ENCODE measurements around the gene RIPK4. TPM values are rescaled to one million over a fixed set of nuclear protein-coding genes. Genes with fewer than 3 reads are reported as not detected.

RIPK4 gene
- total RNA-seq, 1 donor from 2014 or later = 10.9 TPM

DNA sequence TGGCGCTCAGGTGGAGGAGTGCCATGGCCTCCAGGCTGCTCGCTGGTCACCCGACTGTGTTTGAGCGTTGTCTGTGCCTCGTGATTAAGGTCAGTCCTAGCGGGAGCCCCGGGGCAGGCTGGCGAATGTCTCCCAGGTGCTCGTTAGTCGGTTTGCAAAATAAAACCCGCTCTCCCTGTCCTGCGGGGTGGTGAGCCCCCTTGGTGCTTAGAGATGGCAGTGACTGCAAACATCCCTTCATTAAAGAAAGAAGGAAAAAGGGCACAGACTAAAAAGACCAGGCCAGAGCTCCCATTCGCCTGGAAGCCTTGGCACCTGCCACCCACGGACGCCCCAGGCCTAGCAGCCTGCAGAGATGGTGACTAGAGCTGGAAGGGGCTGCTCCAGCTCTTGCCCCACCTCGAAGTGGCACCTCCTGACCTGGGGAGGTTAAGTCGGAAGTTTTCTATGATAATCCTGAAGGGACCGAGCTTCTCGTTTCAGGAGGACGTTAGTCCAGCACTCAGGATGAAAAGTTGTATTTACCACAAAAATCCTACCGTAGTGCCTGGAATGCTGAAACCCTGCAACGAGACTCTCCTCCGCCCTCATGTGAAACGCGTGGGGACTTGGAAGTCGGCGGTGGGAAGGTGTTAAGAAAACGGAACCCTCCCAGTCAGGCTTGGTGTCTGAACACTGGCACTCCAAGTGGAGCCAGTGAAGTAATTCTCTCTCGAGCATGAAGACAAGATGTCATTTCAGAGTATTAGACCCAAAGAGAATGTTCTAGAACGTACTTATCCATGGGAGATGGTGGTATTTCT is 24.6 kb downstream of the RIPK4 start:
- ATAC-seq (no peak), DNase-seq (no peak)
- Histone ChIP-seq H3K9me3 (peaks cover 4% of the 10 kb centered on the region), H3K36me3 (peaks cover 10% of the 10 kb centered on the region), H3K27ac (no peak overlapping the region), H3K4me3 (no peak overlapping the region), H3K27me3 (no peaks in the 10 kb centered on the region), H3K4me1 (no peaks in the 10 kb centered on the region)
- no peak for TF ChIP-seq CTCF (IDR thresholded peaks at IDR 0.05)
- intact Hi-C loops (cut with DNase I) = no loop called here

- Histone ChIP-seq H3K9me3 (peaks cover 4% of the 10 kb centered on the region), H3K27ac (no peak overlapping the region), H3K4me3 (no peak overlapping the region), H3K4me1 (no peaks in the 10 kb centered on the region), H3K36me3 (peaks cover 10% of the 10 kb centered on the region), H3K27me3 (no peaks in the 10 kb centered on the region)
- intact Hi-C loops (cut with DNase I) = no loop called here
- no peak for DNase-seq
- no peak for ATAC-seq
- TF ChIP-seq CTCF (IDR thresholded peaks at IDR 0.05) = no peak
Measured at GRCh38 chr21:41741253-41742072, 25.4 kb downstream of the RIPK4 start.

DNA sequence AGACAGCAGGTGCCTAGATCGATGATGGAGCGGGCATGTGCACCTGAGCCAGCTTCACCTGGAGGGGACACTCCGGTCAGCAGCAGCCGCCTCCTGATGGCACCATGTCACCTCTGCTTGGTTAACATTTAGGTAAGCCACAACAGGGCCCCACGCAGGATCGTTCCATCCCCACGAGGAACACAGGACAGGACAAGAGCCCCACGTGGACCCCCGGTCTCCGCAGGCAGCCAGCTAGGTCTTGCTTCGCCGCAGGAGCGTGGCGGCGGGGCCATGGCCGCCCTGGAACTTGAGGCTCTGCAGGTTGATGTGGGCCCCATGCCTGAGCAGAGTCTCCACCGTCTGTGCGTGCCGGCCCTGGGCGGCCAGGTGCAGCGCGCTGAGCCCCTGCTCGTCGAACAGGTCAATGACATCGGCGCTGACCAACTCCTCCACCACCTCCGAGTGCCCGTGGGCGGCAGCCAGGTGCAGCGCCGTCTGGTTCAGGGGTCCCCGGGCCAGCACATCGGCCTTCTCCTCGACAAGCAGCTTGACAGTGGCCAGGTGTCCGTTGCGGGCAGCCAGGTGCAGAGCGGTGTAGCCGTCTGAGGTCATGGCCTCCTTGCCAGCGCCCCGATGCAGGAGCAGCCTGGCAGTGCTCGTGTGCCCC is 26.1 kb downstream of the RIPK4 start:
- peaks cover 10% of the 10 kb centered on the region for H3K36me3 ChIP-seq
- ATAC-seq (no peak), DNase-seq (no peak)
- no peaks in the 10 kb centered on the region for H3K27me3 ChIP-seq
- intact Hi-C loops (cut with DNase I) = no loop called here
- no peak for TF ChIP-seq CTCF (IDR thresholded peaks at IDR 0.05)
- no peak overlapping the region for H3K4me3 ChIP-seq
- no peak overlapping the region for H3K27ac ChIP-seq
- no peaks in the 10 kb centered on the region for H3K4me1 ChIP-seq
- peaks cover 4% of the 10 kb centered on the region for H3K9me3 ChIP-seq

DNA sequence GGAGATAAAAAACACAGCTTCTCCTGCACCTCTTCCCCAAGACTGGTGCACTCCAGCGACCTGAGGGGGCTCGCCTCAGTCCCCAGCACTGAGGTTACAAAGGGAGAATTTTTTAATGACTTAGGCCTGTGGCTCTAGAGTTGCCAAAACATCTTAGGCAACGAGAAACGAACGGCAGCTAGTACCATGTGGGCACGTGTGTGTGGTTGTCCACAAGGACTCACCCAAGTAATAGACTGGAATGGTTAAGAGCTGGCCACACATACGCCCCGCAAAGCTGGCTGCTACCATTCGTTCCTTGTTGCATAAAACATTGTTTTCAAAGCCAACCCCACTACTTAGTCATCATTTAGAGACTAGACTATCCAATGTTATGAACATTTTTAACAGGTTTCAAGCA is 26.9 kb downstream of the RIPK4 start:
- peaks cover 4% of the 10 kb centered on the region for H3K9me3 ChIP-seq
- H3K36me3 ChIP-seq = peaks cover 10% of the 10 kb centered on the region
- no peaks in the 10 kb centered on the region for H3K27me3 ChIP-seq
- H3K4me1 ChIP-seq = no peaks in the 10 kb centered on the region
- DNase-seq (no peak), ATAC-seq (no peak)
- no peak overlapping the region for H3K4me3 ChIP-seq
- H3K27ac ChIP-seq = no peak overlapping the region
- TF ChIP-seq CTCF (IDR thresholded peaks at IDR 0.05) = no peak
- intact Hi-C loops (cut with DNase I) = no loop called here

DNA sequence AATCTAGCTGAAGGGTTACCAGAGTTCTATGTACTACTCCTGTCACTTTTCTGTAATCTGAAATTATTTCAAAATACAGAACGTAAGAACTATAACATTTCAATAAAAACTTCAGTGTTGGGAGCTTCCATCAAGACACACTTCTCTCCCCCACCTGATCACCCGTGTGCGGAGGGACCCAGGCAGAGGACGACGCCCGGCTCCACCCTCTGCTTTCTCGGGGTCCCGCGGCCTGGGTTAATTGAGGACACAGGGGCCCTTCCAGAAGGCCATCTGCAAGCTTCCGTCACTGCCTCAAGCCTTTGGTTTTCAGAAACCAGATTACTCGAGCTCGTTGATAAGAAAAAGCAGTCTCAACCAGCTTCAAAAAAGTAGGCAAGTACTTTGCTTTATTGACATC is 27.8 kb downstream of the RIPK4 start:
- peaks cover 4% of the 10 kb centered on the region for H3K9me3 ChIP-seq
- H3K27ac ChIP-seq = no peak overlapping the region
- intact Hi-C loops (cut with DNase I) = no loop called here
- H3K4me1 ChIP-seq = no peaks in the 10 kb centered on the region
- DNase-seq (no peak), ATAC-seq (no peak)
- peaks cover 10% of the 10 kb centered on the region for H3K36me3 ChIP-seq
- H3K4me3 ChIP-seq = no peak overlapping the region
- TF ChIP-seq CTCF (IDR thresholded peaks at IDR 0.05) = no peak
- no peaks in the 10 kb centered on the region for H3K27me3 ChIP-seq
